ENCODE results near the gene SH2D1A. TPM values are rescaled to one million over a fixed set of nuclear protein-coding genes. Genes with fewer than 3 reads are reported as not detected.

Gene SH2D1A
- total RNA-seq, 4 donors from 2014 or later, result 1.1 to 2.9 (median 1.8) TPM

DNA sequence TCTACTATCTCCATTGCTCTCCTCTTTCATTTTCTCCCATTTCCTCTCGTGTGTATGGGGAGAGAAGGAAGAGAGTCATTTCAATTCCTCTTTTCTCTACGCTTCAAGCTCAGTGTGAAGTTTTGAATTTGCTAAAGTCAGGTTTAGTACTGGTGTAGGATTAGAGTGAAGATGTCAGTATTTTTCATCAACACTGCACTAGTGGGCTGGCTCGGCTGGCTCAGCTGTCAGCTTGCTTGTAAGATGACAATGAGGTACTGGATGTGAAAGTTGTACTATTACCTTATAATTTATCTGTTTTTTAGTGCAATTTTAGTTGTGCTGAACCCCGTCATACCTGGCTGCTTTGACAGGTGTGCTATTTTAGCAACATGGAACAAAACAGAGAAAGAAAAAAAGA, 2.1 kb upstream of the SH2D1A start:
- TF ChIP-seq, protein P1, sequence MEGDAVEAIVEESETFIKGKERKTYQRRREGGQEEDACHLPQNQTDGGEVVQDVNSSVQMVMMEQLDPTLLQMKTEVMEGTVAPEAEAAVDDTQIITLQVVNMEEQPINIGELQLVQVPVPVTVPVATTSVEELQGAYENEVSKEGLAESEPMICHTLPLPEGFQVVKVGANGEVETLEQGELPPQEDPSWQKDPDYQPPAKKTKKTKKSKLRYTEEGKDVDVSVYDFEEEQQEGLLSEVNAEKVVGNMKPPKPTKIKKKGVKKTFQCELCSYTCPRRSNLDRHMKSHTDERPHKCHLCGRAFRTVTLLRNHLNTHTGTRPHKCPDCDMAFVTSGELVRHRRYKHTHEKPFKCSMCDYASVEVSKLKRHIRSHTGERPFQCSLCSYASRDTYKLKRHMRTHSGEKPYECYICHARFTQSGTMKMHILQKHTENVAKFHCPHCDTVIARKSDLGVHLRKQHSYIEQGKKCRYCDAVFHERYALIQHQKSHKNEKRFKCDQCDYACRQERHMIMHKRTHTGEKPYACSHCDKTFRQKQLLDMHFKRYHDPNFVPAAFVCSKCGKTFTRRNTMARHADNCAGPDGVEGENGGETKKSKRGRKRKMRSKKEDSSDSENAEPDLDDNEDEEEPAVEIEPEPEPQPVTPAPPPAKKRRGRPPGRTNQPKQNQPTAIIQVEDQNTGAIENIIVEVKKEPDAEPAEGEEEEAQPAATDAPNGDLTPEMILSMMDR (IDR thresholded peaks at IDR 0.05; ENCODE audit: low read depth), result no peak

DNA sequence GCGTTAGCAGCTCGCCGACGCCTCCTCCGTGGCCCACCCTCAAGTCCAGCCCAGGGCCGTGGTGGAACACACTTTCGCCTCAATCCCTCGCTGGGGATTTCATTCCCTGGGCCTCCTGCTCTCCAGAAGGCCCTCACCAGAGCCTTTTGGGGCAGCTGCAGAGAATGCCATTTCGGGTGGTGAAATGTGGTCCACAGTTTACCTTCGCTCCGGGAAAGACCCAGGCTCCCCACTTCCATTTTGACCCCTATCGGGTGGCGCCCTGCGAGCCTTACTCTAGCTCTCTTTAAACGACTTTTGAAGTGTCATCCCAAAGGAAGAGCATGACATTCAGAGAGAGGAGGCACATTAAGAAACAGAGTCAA, 496 bp downstream of the SH2D1A start:
- TF ChIP-seq, protein P1 (IDR thresholded peaks at IDR 0.05; ENCODE audit: low read depth), result no peak

GRCh38 chrX:124347242-124347641, 879 bp downstream of the SH2D1A start:
- TF ChIP-seq, protein P1 (IDR thresholded peaks at IDR 0.05; ENCODE audit: low read depth), result no peak

DNA sequence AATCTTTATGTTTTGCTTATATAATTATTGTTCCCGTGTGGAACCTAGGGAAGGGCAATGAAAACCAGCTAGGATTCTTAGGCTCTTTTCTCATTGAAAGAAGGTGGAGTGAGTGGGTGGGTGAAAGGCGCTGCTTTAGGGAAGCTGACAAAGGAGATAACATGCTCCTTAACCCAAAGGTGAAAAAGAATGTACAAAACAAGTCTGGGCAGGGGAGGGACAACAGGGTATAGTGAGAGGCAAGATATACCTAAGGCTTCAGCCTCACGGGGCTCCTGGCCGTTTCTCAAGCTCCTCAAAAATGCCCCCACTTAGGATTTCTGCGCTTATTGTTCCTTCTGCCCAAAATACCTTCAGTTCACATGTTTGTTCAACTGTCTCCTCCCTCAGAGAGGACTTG, 1.8 kb downstream of the SH2D1A start:
- TF ChIP-seq, protein P1 (IDR thresholded peaks at IDR 0.05; ENCODE audit: low read depth), result no peak

- TF ChIP-seq, protein P1 (IDR thresholded peaks at IDR 0.05; ENCODE audit: low read depth), result no peak
These were observed 2.6 kb downstream of the SH2D1A start for GRCh38 chrX:124348885-124349453.

- TF ChIP-seq, protein P1 (IDR thresholded peaks at IDR 0.05; ENCODE audit: low read depth), result no peak
These were observed 8.3 kb downstream of the SH2D1A start for GRCh38 chrX:124354648-124355047.

DNA sequence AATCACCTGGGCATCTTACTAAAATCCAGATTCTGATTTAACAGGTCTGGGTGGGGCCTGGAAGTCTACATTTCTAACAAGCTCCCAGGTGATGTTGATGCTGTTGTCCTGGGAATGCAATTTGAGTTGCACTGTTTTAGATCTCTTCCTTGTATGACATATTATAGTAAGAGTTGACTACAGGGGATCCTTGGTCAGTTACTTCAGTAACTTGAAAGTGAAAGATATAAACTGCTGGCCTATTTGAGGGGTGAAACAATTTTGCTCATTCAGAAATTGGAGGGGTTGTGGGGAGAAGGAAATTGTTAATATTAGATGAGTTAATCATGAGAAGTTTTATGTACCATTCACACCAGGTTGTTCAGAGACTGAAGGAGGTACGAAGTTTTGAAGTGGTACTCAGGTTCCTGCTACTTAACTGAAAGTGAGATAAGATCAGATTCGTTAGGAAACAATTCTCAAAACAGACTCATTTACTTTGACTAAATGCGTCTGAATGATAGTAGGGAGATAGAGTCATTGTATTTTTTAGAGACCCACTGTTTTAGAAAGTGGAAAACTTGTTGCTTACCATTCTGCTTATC, 12.5 kb downstream of the SH2D1A start:
- TF ChIP-seq, protein P1 (IDR thresholded peaks at IDR 0.05; ENCODE audit: low read depth), result no peak

Data from subcutaneous adipose tissue (tissue), 4 donors.